Tibial nerve (tissue), 4 donors: ENCODE results near the gene AGFG2.

Source experiments
- EP300 ChIP-seq, 2 donors: sonication (generic); formaldehyde crosslinking; IDR thresholded peaks; one replicate each; pipeline ENCODE4 v1.6.1; 2017; ENCODE audit warnings: antibody characterized with exemption in 2 of 2, mild to moderate bottlenecking in 1 of 2
- TF ChIP-seq, protein P1 (sequence below), 5 experiments: fragments of 200-600 bp in 3 of 5; fragments of 450-650 bp in 2 of 5; sonication (generic) in 3 of 5; IDR thresholded peaks; one replicate each; pipeline ENCODE4 v1.5.1; 2016 to 2019; ENCODE audit warnings: antibody characterized with exemption in 5 of 5, mild to moderate bottlenecking in 3 of 5, moderate library complexity in 2 of 5

DNA sequence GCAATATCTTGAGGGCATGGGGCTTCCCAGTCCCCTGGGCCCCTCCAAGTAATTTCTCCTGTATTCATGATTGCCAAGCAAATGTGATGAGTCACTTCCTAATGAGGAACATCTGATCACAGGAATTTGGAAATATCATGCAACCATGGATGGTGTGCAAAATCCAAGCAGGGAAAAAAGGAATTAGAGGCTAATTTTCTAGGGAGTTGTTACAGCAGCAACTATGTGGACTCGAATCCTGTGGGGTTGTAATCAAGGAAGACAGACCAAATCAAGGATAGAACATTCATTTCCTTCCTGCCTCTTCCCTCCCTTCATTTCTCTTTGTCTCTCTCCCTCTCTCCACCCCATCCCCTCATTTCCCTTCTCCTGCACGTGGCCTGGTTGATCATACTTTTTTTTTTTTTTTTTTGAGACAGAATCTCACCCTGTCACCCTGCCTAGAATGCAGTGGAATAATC lies 23.9 kb upstream of the AGFG2 start:
- TF ChIP-seq, protein P1, sequence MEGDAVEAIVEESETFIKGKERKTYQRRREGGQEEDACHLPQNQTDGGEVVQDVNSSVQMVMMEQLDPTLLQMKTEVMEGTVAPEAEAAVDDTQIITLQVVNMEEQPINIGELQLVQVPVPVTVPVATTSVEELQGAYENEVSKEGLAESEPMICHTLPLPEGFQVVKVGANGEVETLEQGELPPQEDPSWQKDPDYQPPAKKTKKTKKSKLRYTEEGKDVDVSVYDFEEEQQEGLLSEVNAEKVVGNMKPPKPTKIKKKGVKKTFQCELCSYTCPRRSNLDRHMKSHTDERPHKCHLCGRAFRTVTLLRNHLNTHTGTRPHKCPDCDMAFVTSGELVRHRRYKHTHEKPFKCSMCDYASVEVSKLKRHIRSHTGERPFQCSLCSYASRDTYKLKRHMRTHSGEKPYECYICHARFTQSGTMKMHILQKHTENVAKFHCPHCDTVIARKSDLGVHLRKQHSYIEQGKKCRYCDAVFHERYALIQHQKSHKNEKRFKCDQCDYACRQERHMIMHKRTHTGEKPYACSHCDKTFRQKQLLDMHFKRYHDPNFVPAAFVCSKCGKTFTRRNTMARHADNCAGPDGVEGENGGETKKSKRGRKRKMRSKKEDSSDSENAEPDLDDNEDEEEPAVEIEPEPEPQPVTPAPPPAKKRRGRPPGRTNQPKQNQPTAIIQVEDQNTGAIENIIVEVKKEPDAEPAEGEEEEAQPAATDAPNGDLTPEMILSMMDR (IDR thresholded peaks at IDR 0.05), result no peak
- peak in 1 of 2 donors; percentile 78 for TF ChIP-seq EP300 (IDR thresholded peaks at IDR 0.05)
